HepG2 (cell line): ENCODE results near the gene GRIFIN. TPM values are rescaled to one million over a fixed set of nuclear protein-coding genes. Genes with fewer than 3 reads are reported as not detected.

ENCODE experiments used
- ATAC-seq: fragments of 200-7000 bp; cut with Tn5 transposase; 3 replicates; pipeline ENCODE4 v1.9.1; 2020; ENCODE audit warnings: mild to moderate bottlenecking, moderate library complexity
- BruUV-seq: library from RNA; stranded (reverse); fragments of 400-500 nt; replicated peaks from 2 replicates; lab custom pipeline; 2021; lab: Mats Ljungman, UMichigan
- CTCF ChIA-PET: fragments of 300-600 bp; formaldehyde crosslinking; extraction: SDS; loops from one replicate; lab custom pipeline; 2021; ENCODE audit warnings: low total read pairs, inconsistent platforms, low intra/inter-chr PET ratio; lab: Yijun Ruan, JAX
- POLR2A ChIA-PET: fragments of 350-600 bp; sonication (Branson Sonifier 250); formaldehyde crosslinking; loops from one replicate; lab custom pipeline; 2020; ENCODE audit warnings: antibody characterized with exemption, inconsistent platforms; lab: Yijun Ruan, JAX
- DNase-seq: peaks from one replicate; pipeline ENCODE4 v3.0.0-alpha.2; 2015; ENCODE audit warnings: low spot score
- FAIRE-seq: peaks from 3 replicates; lab custom pipeline; 2011; peaks lifted over from hg19 to GRCh38; lab: Jason Lieb, UNC
- H2AFZ ChIP-seq: one replicate; pipeline ENCODE4 v1.6.1; 2011; ENCODE audit warnings: low read length, inconsistent platforms
- H3K27ac ChIP-seq: fragments of 300-600 bp; 3 replicates; pipeline ENCODE4 v1.8.0; 2011; ENCODE audit warnings: mixed run types, mild to moderate bottlenecking, mixed read lengths, low read length, inconsistent platforms; ENCODE audit not compliant: insufficient read depth; ENCODE audit errors: extremely low read length
- H3K27me3 ChIP-seq, 2 experiments: fragments of 200-600 bp in 1 of 2; 2 replicates in 1 of 2; 3 replicates in 1 of 2; pipeline versions ENCODE4 v1.6.0 to v1.8.0; 2011; ENCODE audit warnings: low read length in 2 of 2, mild to moderate bottlenecking in 2 of 2, moderate library complexity in 2 of 2, inconsistent platforms in 1 of 2; ENCODE audit not compliant: insufficient read depth in 2 of 2, control insufficient read depth in 1 of 2
- H3K36me3 ChIP-seq, 2 experiments: fragments of 200-600 bp in 1 of 2; replicated peaks in 1 of 2; 2 replicates in 1 of 2; 3 replicates in 1 of 2; pipeline versions ENCODE4 v1.5.1 to v1.8.0; 2011; ENCODE audit warnings: low read length in 2 of 2, inconsistent platforms in 1 of 2; ENCODE audit not compliant: insufficient read depth in 2 of 2, control insufficient read depth in 1 of 2
- H3K4me1 ChIP-seq: 2 replicates; pipeline ENCODE4 v1.5.1; 2012; ENCODE audit warnings: low read length, inconsistent platforms; ENCODE audit not compliant: insufficient read depth
- H3K4me2 ChIP-seq: 2 replicates; pipeline ENCODE4 v1.6.0; 2011; ENCODE audit warnings: low read depth, low read length, inconsistent platforms
- H3K4me3 ChIP-seq, 3 experiments: fragments of 200-600 bp in 1 of 3; sonication (generic), shearing (Covaris generic) in 1 of 3; replicated peaks in 1 of 3; 2 replicates each; pipeline ENCODE4 v1.5.1; 2011 to 2016; ENCODE audit warnings: low read length in 3 of 3, inconsistent platforms in 2 of 3, low read depth in 2 of 3, mild to moderate bottlenecking in 2 of 3, control low read depth in 1 of 3, mixed read lengths in 1 of 3; ENCODE audit not compliant: insufficient read depth in 1 of 3
- H3K79me2 ChIP-seq: one replicate; pipeline ENCODE4 v1.6.1; 2011; ENCODE audit warnings: low read length, inconsistent platforms; ENCODE audit not compliant: insufficient read depth
- H3K9ac ChIP-seq: 2 replicates; pipeline ENCODE4 v1.6.0; 2011; ENCODE audit warnings: mild to moderate bottlenecking, low read depth, low read length, inconsistent platforms; ENCODE audit not compliant: insufficient read depth
- H3K9me3 ChIP-seq: 2 replicates; pipeline ENCODE4 v1.5.1; 2012; ENCODE audit warnings: mild to moderate bottlenecking, low read length
- H4K20me1 ChIP-seq: 2 replicates; pipeline ENCODE4 v1.6.0; 2011; ENCODE audit warnings: inconsistent platforms, mild to moderate bottlenecking, low read length, moderate library complexity; ENCODE audit not compliant: insufficient read depth
- HOXA9 ChIP-seq: sonication (generic); formaldehyde crosslinking; IDR thresholded peaks from 2 replicates; pipeline ENCODE4 v1.8.1; 2022; ENCODE audit warnings: missing genetic modification reagents, mild to moderate bottlenecking, moderate library complexity, borderline replicate concordance
- WGBS: methylation state at CpG from one replicate; pipeline ENCODE4 v1.1.6; 2017; ENCODE audit warnings: low lambda C conversion rate; 5-methylcytosine and 5-hydroxymethylcytosine counted together
- in situ Hi-C: cut with HindIII; loops from 2 replicates; pipeline ENCODE4 v1.10.0; 2017; ENCODE audit warnings: low pct_unique_long_range_greater_than_20kb; ENCODE audit not compliant: extremely low pct_ligation_motif_present
- intact Hi-C: fragments of 100-400 bp; cut with micrococcal nuclease; formaldehyde crosslinking; loops from one replicate; pipeline ENCODE4 v1.10.0; 2022; ENCODE audit not compliant: unreplicated experiment
- polyA plus RNA-seq, 8 experiments: library from polyadenylated mRNA; depleted of rRNA in 3 of 8; stranded (reverse) in 7 of 8; unstranded in 1 of 8; fragments of >200 nt; fragmentation: Illumina TruSeq in 4 of 8; extraction: Trizol in 4 of 8; gene quantifications; 2 replicates each; pipeline versions ENCODE4 v1.2.1 to v1.2.3, GENCODE V29; 2011 to 2016; ENCODE audit warnings: low read depth in 4 of 8, missing spikeins in 1 of 8, mixed read lengths in 1 of 8; ENCODE audit not compliant: insufficient read depth in 1 of 8
- total RNA-seq, 5 experiments: library from RNA; depleted of rRNA; stranded (reverse); fragments of >200 nt; fragmentation: Illumina TruSeq; extraction: Trizol; gene quantifications; 2 replicates each; pipeline ENCODE4 v1.2.3, GENCODE V29; 2016; ENCODE audit warnings: low read depth in 1 of 5
- TF ChIP-seq, protein P1 (sequence below): fragments of 450-650 bp; IDR thresholded peaks from 2 replicates; pipeline ENCODE4 v1.6.1; 2016

The GRIFIN gene
- total and polyA plus RNA-seq, 2 of the 13 experiments (the other 11 are each of a cell fraction or from before 2014, with no cell fraction given) = not detected

DNA sequence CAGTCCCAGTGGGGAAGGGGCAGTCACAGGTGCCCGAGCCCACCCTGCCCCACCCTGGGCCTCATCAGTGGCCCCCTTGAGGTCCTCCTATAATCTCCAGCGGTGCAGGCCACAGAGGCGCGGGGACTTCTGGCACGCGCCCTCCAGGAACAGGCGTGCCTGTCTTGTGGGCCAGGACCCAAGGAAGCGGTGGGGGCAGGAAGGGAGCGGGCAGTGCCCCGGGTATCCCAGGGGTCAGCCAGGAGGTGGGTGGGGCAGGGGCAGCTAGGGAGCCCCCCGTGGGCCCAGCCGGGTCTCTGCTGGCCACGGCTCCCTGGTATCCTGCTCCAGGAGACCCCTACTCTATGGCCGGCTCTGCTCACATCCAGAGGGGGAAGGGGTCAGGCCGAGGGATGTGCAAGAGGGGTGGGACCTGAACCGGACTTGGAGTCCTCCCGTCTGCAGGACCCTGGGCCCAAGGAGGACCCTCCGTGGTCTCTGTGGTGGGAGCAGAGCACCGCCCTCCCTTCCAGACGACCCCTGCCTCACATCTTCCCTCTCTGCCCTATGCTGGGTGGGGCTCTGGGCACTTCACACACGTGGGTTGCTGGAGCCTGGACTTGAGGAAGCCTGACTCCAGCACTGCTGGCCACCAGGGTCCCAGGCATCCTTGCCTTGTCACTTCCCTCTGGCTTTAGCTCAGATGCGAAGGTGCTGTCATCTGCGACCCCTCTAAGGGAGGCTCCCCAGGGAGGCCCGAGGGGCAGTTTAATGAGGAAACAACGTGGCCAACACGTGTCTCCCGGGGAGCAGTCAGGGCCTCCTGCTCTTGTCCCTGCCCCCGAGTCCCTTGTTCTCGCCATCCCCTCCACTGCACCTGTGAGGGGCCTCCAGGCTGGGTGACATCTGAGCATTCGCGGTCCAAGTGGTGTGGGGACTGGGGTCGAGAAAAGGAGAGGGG is 18.3 kb upstream of the GRIFIN start:
- Histone ChIP-seq H2AFZ (no peak overlapping the region), H3K4me2 (no peak overlapping the region), H3K9ac (no peak overlapping the region), H3K4me1 (no peaks in the 10 kb centered on the region), H3K27me3 (peaks cover 18 to 46% of the 10 kb centered on the region in 2 experiments), H3K4me3 (no peak overlapping the region), H4K20me1 (no peaks in the 10 kb centered on the region), H3K79me2 (no peaks in the 10 kb centered on the region), H3K27ac (no peak overlapping the region), H3K9me3 (no peaks in the 10 kb centered on the region), H3K36me3 (no peaks in the 10 kb centered on the region)
- ChIA-PET POLR2A (no interaction called here), CTCF (no interaction called here)
- ATAC-seq (no peak), FAIRE-seq (no peak), DNase-seq (no peak)
- TF ChIP-seq HOXA9 (CRISPR knock-in tag) = no peak
- TF ChIP-seq, protein P1, sequence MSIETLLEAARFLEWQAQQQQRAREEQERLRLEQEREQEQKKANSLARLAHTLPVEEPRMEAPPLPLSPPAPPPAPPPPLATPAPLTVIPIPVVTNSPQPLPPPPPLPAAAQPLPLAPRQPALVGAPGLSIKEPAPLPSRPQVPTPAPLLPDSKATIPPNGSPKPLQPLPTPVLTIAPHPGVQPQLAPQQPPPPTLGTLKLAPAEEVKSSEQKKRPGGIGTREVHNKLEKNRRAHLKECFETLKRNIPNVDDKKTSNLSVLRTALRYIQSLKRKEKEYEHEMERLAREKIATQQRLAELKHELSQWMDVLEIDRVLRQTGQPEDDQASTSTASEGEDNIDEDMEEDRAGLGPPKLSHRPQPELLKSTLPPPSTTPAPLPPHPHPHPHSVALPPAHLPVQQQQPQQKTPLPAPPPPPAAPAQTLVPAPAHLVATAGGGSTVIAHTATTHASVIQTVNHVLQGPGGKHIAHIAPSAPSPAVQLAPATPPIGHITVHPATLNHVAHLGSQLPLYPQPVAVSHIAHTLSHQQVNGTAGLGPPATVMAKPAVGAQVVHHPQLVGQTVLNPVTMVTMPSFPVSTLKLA = peak; percentile 65; the same call in 1 of the 2 replicates
- no TSS peak for BruUV-seq
- in situ Hi-C loops (no loop called here), intact Hi-C loops (no loop called here)
- 41% methylated on average over 18 of the region's 32 CpGs for WGBS
